ENCODE data around the gene CD34.
"Not testable (repeated sequence)": the region's sequence is repeated elsewhere in the genome, so short reads cannot be mapped to it uniquely, and the experiment has no call there.

Gene CD34

GRCh38 chr1:207944571-207944970 is 33.6 kb upstream of the CD34 start:
- H3K4me1 Mint-ChIP-seq = peaks cover 11% of the 10 kb centered on the region
- no peak for ATAC-seq
- H3K9me3 Mint-ChIP-seq = no peaks in the 10 kb centered on the region
- no peak overlapping the region for H3K27ac Mint-ChIP-seq
- H3K36me3 Mint-ChIP-seq = no peaks in the 10 kb centered on the region
- peaks cover 9% of the 10 kb centered on the region for H3K27me3 Mint-ChIP-seq
- H3K4me3 Mint-ChIP-seq = no peak overlapping the region

- Mint-ChIP-seq H3K4me3 (peak overlapping the region; percentile 75), H3K4me1 (peaks cover 11% of the 10 kb centered on the region), H3K27ac (peak overlapping the region; percentile 82), H3K27me3 (peaks cover 22% of the 10 kb centered on the region)
- ATAC-seq = peak; percentile 86
- H3K36me3 Mint-ChIP-seq, H3K9me3 Mint-ChIP-seq: not testable (repeated sequence)
Observed at GRCh38 chr1:207942337-207942741, 31.4 kb upstream of the CD34 start.

DNA sequence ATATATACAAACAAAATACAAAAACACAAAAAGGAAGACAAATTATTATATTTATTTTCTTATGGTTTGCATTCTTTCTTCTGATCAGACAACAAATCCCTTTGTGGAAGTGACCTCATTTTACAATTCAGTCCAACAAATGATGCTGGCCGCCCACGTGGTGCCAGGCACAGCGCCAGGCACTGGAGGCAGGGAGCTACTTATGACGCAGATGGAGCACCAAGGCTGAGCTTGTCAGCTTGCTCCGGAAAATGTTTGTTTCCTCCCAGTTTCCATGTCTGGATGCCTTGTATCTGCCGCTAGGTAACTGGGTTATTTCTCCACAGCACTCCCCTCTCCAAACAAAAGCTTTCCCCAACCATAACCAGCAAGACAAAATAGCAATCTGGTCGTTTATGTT is 30.7 kb upstream of the CD34 start:
- H3K4me3 Mint-ChIP-seq = peak overlapping the region; percentile 19

GRCh38 chr1:207938016-207938415 is 27.1 kb upstream of the CD34 start:
- Mint-ChIP-seq H3K9me3 (no peaks in the 10 kb centered on the region), H3K4me3 (no peak overlapping the region), H3K4me1 (peaks cover 11% of the 10 kb centered on the region), H3K36me3 (no peaks in the 10 kb centered on the region), H3K27ac (no peak overlapping the region), H3K27me3 (peaks cover 22% of the 10 kb centered on the region)
- ATAC-seq = no peak

More for the DNA sequence above, 30.7 kb upstream of the CD34 start:
- H3K36me3 Mint-ChIP-seq = no peaks in the 10 kb centered on the region
- peaks cover 22% of the 10 kb centered on the region for H3K27me3 Mint-ChIP-seq
- ATAC-seq = no peak
- H3K9me3 Mint-ChIP-seq = no peaks in the 10 kb centered on the region
- H3K4me1 Mint-ChIP-seq = peaks cover 11% of the 10 kb centered on the region
- peak overlapping the region; percentile 82 for H3K27ac Mint-ChIP-seq

- peaks cover 22% of the 10 kb centered on the region for H3K27me3 Mint-ChIP-seq
Observed at GRCh38 chr1:207937204-207937603, 26.3 kb upstream of the CD34 start.

DNA sequence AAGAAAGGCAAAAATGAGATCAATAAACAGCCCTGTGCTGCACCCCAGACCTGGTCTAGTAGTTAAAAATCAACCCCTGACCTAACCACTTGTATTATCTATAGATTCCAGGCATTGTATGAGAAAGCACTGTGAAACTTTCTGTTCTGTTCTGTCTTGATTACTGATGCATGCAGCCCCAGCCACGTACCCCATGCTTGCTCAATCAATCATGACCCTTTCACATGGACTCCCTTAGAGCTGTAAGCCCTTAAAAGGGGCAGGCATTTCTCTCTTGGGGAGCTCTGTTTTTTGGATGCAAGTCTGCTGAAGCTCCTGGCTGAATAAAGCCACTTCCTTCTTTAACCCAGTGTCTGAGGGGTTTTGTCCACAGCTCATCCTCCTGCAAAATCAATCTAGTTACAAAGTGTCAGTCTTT is 24.2 kb upstream of the CD34 start:
- peaks cover 22% of the 10 kb centered on the region for H3K27me3 Mint-ChIP-seq
- no peaks in the 10 kb centered on the region for H3K9me3 Mint-ChIP-seq
- peak; percentile 86 for ATAC-seq
- H3K27ac Mint-ChIP-seq = no peak overlapping the region
- no peak overlapping the region for H3K4me3 Mint-ChIP-seq
- no peaks in the 10 kb centered on the region for H3K36me3 Mint-ChIP-seq
- no peaks in the 10 kb centered on the region for H3K4me1 Mint-ChIP-seq

More at GRCh38 chr1:207937204-207937603, 26.3 kb upstream of the CD34 start:
- Mint-ChIP-seq H3K27ac (no peak overlapping the region), H3K36me3 (no peaks in the 10 kb centered on the region), H3K4me3 (no peak overlapping the region), H3K9me3 (no peaks in the 10 kb centered on the region), H3K4me1 (peaks cover 7% of the 10 kb centered on the region)
- no peak for ATAC-seq

DNA sequence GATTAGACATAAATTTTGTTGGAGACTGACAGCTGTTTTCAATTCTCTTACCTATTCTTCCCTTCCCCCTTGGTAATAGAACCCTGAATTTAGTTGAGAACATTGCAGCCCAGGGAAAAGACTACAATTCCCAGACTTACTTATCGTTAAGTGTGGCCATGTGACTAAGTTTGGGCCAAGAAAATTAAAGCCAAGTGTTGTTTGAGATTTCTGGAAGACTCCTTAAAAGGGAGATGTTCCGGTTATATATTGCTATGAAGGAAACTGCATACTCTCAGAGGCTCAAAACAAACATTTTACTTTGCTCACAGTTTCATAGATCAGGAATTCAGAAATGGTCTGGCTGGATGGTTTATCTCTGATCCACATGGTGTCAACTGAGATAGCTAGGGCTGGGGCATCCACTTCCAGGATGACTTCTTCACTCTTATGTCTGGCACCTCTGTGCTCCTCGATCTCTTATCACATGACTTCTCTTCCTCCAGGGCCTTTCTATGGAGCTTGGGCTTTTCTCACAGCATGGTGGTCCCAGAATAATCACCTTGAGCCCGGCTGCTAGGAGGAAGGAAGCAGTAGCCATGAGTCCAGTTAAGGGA is 22.4 kb upstream of the CD34 start:
- no peaks in the 10 kb centered on the region for H3K9me3 Mint-ChIP-seq
- H3K27ac Mint-ChIP-seq = no peak overlapping the region
- H3K4me1 Mint-ChIP-seq = no peaks in the 10 kb centered on the region
- H3K36me3 Mint-ChIP-seq = no peaks in the 10 kb centered on the region
- H3K4me3 Mint-ChIP-seq = no peak overlapping the region
- peaks cover 15% of the 10 kb centered on the region for H3K27me3 Mint-ChIP-seq
- ATAC-seq = no peak

DNA sequence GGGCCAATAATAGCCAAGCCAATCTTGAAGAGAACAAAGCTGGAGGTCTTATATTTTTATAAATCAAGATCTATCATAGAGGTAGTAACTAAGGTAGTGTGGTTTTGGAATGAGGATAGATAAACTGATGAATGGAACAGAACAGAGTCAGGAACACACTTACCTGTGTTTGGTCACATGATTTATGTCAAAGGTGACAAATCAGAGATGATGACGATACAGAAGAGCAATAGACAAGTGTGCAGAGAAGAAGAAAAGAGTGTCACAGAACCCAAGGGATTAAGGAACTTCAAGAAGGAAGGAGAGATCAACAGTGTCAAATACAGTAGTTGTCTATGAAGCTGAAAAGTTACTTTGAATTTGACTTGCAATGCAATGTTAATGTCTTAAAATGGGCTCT is 16.1 kb upstream of the CD34 start:
- Mint-ChIP-seq H3K36me3 (no peaks in the 10 kb centered on the region), H3K27me3 (peaks cover 33% of the 10 kb centered on the region)
- ATAC-seq = no peak

GRCh38 chr1:207925969-207926368 is 15.0 kb upstream of the CD34 start:
- not testable (repeated sequence) for H3K9me3 Mint-ChIP-seq, H3K27ac Mint-ChIP-seq, H3K4me3 Mint-ChIP-seq, H3K4me1 Mint-ChIP-seq, H3K36me3 Mint-ChIP-seq, ATAC-seq
- peaks cover 41% of the 10 kb centered on the region for H3K27me3 Mint-ChIP-seq

More for the DNA sequence above, 16.1 kb upstream of the CD34 start:
- H3K27ac Mint-ChIP-seq = no peak overlapping the region
- no peaks in the 10 kb centered on the region for H3K4me1 Mint-ChIP-seq
- H3K9me3 Mint-ChIP-seq = no peaks in the 10 kb centered on the region
- no peak overlapping the region for H3K4me3 Mint-ChIP-seq

- H3K9me3 Mint-ChIP-seq = no peaks in the 10 kb centered on the region
- H3K27ac Mint-ChIP-seq = no peak overlapping the region
- no peak overlapping the region for H3K4me3 Mint-ChIP-seq
- no peaks in the 10 kb centered on the region for H3K36me3 Mint-ChIP-seq
- peaks cover 44% of the 10 kb centered on the region for H3K27me3 Mint-ChIP-seq
- H3K4me1 Mint-ChIP-seq = no peaks in the 10 kb centered on the region
- no peak for ATAC-seq
Observed at GRCh38 chr1:207925210-207925609, 14.3 kb upstream of the CD34 start.

- no peak overlapping the region for H3K27ac Mint-ChIP-seq
- H3K4me1 Mint-ChIP-seq = peaks cover 11% of the 10 kb centered on the region
- peaks cover 42% of the 10 kb centered on the region for H3K27me3 Mint-ChIP-seq
- no peak for ATAC-seq
- no peaks in the 10 kb centered on the region for H3K36me3 Mint-ChIP-seq
- H3K9me3 Mint-ChIP-seq = no peaks in the 10 kb centered on the region
- no peak overlapping the region for H3K4me3 Mint-ChIP-seq
Observed at GRCh38 chr1:207923561-207923960, 12.6 kb upstream of the CD34 start.

- Mint-ChIP-seq H3K9me3 (no peaks in the 10 kb centered on the region), H3K4me3 (no peak overlapping the region), H3K36me3 (no peaks in the 10 kb centered on the region), H3K4me1 (peaks cover 11% of the 10 kb centered on the region), H3K27me3 (peaks cover 42% of the 10 kb centered on the region), H3K27ac (no peak overlapping the region)
- no peak for ATAC-seq
Observed at GRCh38 chr1:207923121-207923520, 12.2 kb upstream of the CD34 start.

DNA sequence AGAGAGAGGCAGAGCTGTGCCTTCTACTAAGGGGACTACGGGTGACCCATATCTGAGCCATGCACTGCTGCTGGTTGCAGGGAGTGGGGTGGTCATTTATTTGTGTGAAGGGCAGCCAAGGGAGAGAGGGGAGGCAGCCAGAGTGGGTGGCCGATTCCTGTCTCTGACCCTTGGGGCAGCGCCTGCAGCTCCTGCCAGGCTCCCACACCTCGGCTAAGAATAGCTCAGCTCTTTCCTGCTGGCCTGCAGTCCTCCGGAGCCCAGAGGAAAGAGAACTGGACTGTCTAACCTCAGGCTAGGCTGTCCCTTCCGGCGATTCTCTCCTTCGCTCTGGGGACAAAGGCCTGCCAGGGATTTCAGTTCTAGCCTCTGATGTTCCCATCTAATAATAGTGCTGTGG is 11.6 kb upstream of the CD34 start:
- Mint-ChIP-seq H3K4me3 (no peak overlapping the region), H3K36me3 (no peaks in the 10 kb centered on the region), H3K4me1 (peaks cover 11% of the 10 kb centered on the region), H3K27me3 (peaks cover 46% of the 10 kb centered on the region), H3K27ac (no peak overlapping the region), H3K9me3 (no peaks in the 10 kb centered on the region)
- no peak for ATAC-seq

DNA sequence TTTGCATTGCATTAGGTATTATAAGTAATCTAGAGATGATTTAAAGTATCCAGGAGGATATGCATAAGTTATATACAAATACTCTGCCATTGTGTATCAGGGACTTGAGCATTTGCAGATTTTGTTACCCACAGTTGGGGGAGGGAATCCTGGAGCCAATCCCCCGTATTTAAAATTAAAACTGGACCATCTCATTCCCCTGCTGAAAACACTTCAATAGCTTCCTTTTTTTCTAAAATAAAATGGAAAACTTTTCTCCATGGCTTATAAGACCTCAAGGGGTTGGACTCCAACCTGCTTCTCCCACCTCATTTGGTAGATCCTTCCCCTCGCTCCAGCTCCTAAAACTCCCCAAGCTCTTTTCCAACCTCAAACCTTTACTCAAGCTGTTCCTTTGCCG is 10.4 kb upstream of the CD34 start:
- Mint-ChIP-seq H3K9me3 (no peaks in the 10 kb centered on the region), H3K4me1 (peaks cover 11% of the 10 kb centered on the region), H3K4me3 (no peak overlapping the region), H3K36me3 (no peaks in the 10 kb centered on the region), H3K27me3 (peaks cover 51% of the 10 kb centered on the region), H3K27ac (no peak overlapping the region)
- ATAC-seq = no peak

DNA sequence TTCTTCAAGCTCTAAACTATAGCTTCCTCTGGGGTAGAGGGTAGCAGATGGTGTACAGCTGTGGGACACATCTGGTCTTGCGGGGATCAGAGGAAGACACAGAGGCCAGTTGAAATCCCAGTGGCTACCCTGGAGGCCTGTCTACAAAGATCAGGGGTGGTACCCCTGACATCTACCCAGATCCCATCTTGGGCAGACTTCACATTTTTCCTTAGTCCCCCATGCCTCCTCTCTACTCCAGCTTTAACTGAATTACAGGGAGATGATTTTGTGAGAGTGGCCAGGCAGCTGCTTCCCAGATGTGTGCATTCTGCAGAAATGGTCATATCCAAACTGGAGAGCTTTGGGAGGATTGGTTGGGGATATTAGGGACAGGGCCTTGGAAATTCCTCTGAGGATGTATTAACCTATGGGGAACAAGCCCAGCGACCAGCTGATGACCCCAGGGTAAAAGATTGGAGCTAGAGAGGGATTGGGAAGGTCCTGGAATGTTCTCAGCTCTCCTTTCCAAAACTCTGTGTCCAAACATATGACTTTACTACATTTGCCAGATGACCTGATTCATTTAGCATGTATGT is 9.6 kb upstream of the CD34 start:
- Mint-ChIP-seq H3K4me1 (peaks cover 11% of the 10 kb centered on the region), H3K36me3 (no peaks in the 10 kb centered on the region), H3K27ac (no peak overlapping the region), H3K4me3 (no peak overlapping the region), H3K9me3 (no peaks in the 10 kb centered on the region), H3K27me3 (peaks cover 51% of the 10 kb centered on the region)
- no peak for ATAC-seq

- Mint-ChIP-seq H3K27me3 (peaks cover 51% of the 10 kb centered on the region), H3K4me1 (peaks cover 11% of the 10 kb centered on the region), H3K9me3 (no peaks in the 10 kb centered on the region), H3K36me3 (no peaks in the 10 kb centered on the region), H3K4me3 (no peak overlapping the region), H3K27ac (no peak overlapping the region)
- peak; percentile 55 for ATAC-seq
Observed at GRCh38 chr1:207919523-207920170, 8.7 kb upstream of the CD34 start.

All from stimulated activated memory B cell treated with anti-CD40 and anti-IgM and Interleukin-4, amounts not matched to agents 10 μg/mL and 1 μg/mL and 100 μg/mL, for 72 hours (primary cell).